ENCODE measurements around the gene ING3.

- TF ChIP-seq POLR2AphosphoS5 (IDR thresholded peaks at IDR 0.05; ENCODE audit: low read depth, low read length) (no peak), CEBPB (IDR thresholded peaks at IDR 0.05; ENCODE audit: low read depth, low read length) (peak; percentile 41), CHD7 (IDR thresholded peaks at IDR 0.05; ENCODE audit: insufficient replicate concordance, low read length) (no peak), EZH2 (IDR thresholded peaks at IDR 0.05; ENCODE audit: low read depth, low read length, severe bottlenecking) (no peak), HDAC2 (IDR thresholded peaks at IDR 0.05; ENCODE audit: borderline replicate concordance in 1 of 2, low read depth in 2 of 2, low read length in 2 of 2) (no peak)
- TF ChIP-seq, protein P1, sequence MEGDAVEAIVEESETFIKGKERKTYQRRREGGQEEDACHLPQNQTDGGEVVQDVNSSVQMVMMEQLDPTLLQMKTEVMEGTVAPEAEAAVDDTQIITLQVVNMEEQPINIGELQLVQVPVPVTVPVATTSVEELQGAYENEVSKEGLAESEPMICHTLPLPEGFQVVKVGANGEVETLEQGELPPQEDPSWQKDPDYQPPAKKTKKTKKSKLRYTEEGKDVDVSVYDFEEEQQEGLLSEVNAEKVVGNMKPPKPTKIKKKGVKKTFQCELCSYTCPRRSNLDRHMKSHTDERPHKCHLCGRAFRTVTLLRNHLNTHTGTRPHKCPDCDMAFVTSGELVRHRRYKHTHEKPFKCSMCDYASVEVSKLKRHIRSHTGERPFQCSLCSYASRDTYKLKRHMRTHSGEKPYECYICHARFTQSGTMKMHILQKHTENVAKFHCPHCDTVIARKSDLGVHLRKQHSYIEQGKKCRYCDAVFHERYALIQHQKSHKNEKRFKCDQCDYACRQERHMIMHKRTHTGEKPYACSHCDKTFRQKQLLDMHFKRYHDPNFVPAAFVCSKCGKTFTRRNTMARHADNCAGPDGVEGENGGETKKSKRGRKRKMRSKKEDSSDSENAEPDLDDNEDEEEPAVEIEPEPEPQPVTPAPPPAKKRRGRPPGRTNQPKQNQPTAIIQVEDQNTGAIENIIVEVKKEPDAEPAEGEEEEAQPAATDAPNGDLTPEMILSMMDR (IDR thresholded peaks at IDR 0.05; ENCODE audit: control extremely low read depth in 1 of 3, insufficient read depth in 1 of 3, low read depth in 1 of 3, low read length in 3 of 3): no peak
- TF ChIP-seq, protein P2, sequence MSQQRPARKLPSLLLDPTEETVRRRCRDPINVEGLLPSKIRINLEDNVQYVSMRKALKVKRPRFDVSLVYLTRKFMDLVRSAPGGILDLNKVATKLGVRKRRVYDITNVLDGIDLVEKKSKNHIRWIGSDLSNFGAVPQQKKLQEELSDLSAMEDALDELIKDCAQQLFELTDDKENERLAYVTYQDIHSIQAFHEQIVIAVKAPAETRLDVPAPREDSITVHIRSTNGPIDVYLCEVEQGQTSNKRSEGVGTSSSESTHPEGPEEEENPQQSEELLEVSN (IDR thresholded peaks at IDR 0.05): no peak
- TF ChIP-seq, protein P3, sequence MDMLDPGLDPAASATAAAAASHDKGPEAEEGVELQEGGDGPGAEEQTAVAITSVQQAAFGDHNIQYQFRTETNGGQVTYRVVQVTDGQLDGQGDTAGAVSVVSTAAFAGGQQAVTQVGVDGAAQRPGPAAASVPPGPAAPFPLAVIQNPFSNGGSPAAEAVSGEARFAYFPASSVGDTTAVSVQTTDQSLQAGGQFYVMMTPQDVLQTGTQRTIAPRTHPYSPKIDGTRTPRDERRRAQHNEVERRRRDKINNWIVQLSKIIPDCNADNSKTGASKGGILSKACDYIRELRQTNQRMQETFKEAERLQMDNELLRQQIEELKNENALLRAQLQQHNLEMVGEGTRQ (IDR thresholded peaks at IDR 0.05; ENCODE audit: low read length): no peak
These were observed 56.2 kb downstream of the ING3 start for GRCh38 chr7:121006711-121007315.
